ENCODE measurements around the gene PLN. TPM values are rescaled to one million over a fixed set of nuclear protein-coding genes. Genes with fewer than 3 reads are reported as not detected.

PLN gene
- 10.6 TPM for total RNA-seq

- intact Hi-C loops (cut with DNase I), result no loop called here
- no peak for ATAC-seq
- DNase-seq (ENCODE audit: low spot score), result no peak
Measured at GRCh38 chr6:118548136-118548535, at the start of gene PLN. Gene PLN, plus strand, starts transcription at chr6:118548296. Its CDS starts 10,626 bp downstream, at chr6:118558922.

GRCh38 chr6:118500130-118501015 lies 47.7 kb upstream of the PLN start:
- no peak for DNase-seq (ENCODE audit: low spot score)
- intact Hi-C loops (cut with DNase I), result no loop called here
- no peak for ATAC-seq

- ATAC-seq (no peak), DNase-seq (ENCODE audit: low spot score) (no peak)
- intact Hi-C loops (cut with DNase I), result no loop called here
Measured at GRCh38 chr6:118501099-118501498, 47.0 kb upstream of the PLN start.

GRCh38 chr6:118501765-118502164 lies 46.3 kb upstream of the PLN start:
- ATAC-seq (no peak), DNase-seq (ENCODE audit: low spot score) (no peak)
- intact Hi-C loops (cut with DNase I), result no loop called here

- ATAC-seq, result no peak
- intact Hi-C loops (cut with DNase I), result no loop called here
- DNase-seq (ENCODE audit: low spot score), result no peak
Measured at GRCh38 chr6:118502169-118502568, 45.9 kb upstream of the PLN start.

- intact Hi-C loops (cut with DNase I), result no loop called here
- DNase-seq (ENCODE audit: low spot score) (no peak), ATAC-seq (no peak)
Measured at GRCh38 chr6:118504611-118505010, 43.5 kb upstream of the PLN start.

- DNase-seq (ENCODE audit: low spot score) (no peak), ATAC-seq (no peak)
- intact Hi-C loops (cut with DNase I), result no loop called here
Measured at GRCh38 chr6:118505656-118506055, 42.4 kb upstream of the PLN start.

- ATAC-seq, result no peak
- DNase-seq (ENCODE audit: low spot score), result no peak
- intact Hi-C loops (cut with DNase I), result no loop called here
Measured at GRCh38 chr6:118506071-118506638, 41.9 kb upstream of the PLN start.

GRCh38 chr6:118507636-118508035 lies 40.5 kb upstream of the PLN start:
- intact Hi-C loops (cut with DNase I), result no loop called here
- DNase-seq (ENCODE audit: low spot score), result no peak
- ATAC-seq, result no peak

GRCh38 chr6:118509009-118509617 lies 39.0 kb upstream of the PLN start:
- intact Hi-C loops (cut with DNase I), result no loop called here
- DNase-seq (ENCODE audit: low spot score), result no peak
- ATAC-seq, result no peak

- DNase-seq (ENCODE audit: low spot score), result no peak
- no peak for ATAC-seq
- intact Hi-C loops (cut with DNase I), result no loop called here
Measured at GRCh38 chr6:118511930-118512715, 36.0 kb upstream of the PLN start.

- intact Hi-C loops (cut with DNase I), result no loop called here
Measured at GRCh38 chr6:118514689-118515088, 33.4 kb upstream of the PLN start.

GRCh38 chr6:118522422-118522821 lies 25.7 kb upstream of the PLN start:
- DNase-seq (ENCODE audit: low spot score) (no peak), ATAC-seq (no peak)
- intact Hi-C loops (cut with DNase I), result no loop called here

More at GRCh38 chr6:118514689-118515088, 33.4 kb upstream of the PLN start:
- DNase-seq (ENCODE audit: low spot score), result no peak
- no peak for ATAC-seq

GRCh38 chr6:118523216-118523615 lies 24.9 kb upstream of the PLN start:
- ATAC-seq (no peak), DNase-seq (ENCODE audit: low spot score) (no peak)
- intact Hi-C loops (cut with DNase I), result no loop called here

- intact Hi-C loops (cut with DNase I), result no loop called here
- no peak for DNase-seq (ENCODE audit: low spot score)
- no peak for ATAC-seq
Measured at GRCh38 chr6:118524686-118525085, 23.4 kb upstream of the PLN start.

- ATAC-seq (no peak), DNase-seq (ENCODE audit: low spot score) (no peak)
- intact Hi-C loops (cut with DNase I), result no loop called here
Measured at GRCh38 chr6:118525913-118526780, 21.9 kb upstream of the PLN start.

- no peak for ATAC-seq
- DNase-seq (ENCODE audit: low spot score), result no peak
- intact Hi-C loops (cut with DNase I), result no loop called here
Measured at GRCh38 chr6:118528129-118528528, 20.0 kb upstream of the PLN start.

GRCh38 chr6:118529756-118530155 lies 18.3 kb upstream of the PLN start:
- intact Hi-C loops (cut with DNase I), result no loop called here
- no peak for ATAC-seq
- no peak for DNase-seq (ENCODE audit: low spot score)

GRCh38 chr6:118530942-118531341 lies 17.2 kb upstream of the PLN start:
- ATAC-seq, result no peak
- intact Hi-C loops (cut with DNase I), result no loop called here
- DNase-seq (ENCODE audit: low spot score), result no peak
